Naive thymus-derived CD4-positive, alpha-beta T cell (primary cell): ENCODE measurements around the gene CEP44. TPM values are rescaled to one million over a fixed set of nuclear protein-coding genes. Genes with fewer than 3 reads are reported as not detected.

ENCODE experiments used
- ATAC-seq: fragments of 150-1000 bp; cut with Tn5 transposase; 2 replicates; pipeline ENCODE4 v1.10.0; 2021; ENCODE audit warnings: mild to moderate bottlenecking, moderate library complexity
- CTCF ChIA-PET: fragments of 350-600 bp; sonication (Branson Sonifier 250); formaldehyde crosslinking; loops from one replicate; lab custom pipeline; 2021; ENCODE audit warnings: antibody characterized with exemption; lab: Charles Lee
- POLR2A ChIA-PET: fragments of 350-600 bp; sonication (Branson Sonifier 250); formaldehyde crosslinking; loops from one replicate; lab custom pipeline; 2021; ENCODE audit warnings: antibody characterized with exemption, inconsistent platforms; lab: Charles Lee
- DNase-seq, 9 donors: peaks; one replicate each; pipeline versions ENCODE4 v3.0.0 to v3.0.0-alpha.2; 2020 to 2022; ENCODE audit warnings: mixed read lengths in 1 of 9
- H3K27ac ChIP-seq: one replicate; pipeline ENCODE4 v1.7.0; 2013; ENCODE audit warnings: mild to moderate bottlenecking, low read depth, low read length, moderate library complexity
- H3K27me3 ChIP-seq, 2 donors: one replicate each; pipeline ENCODE4 v1.7.0; 2013; ENCODE audit warnings: low read length in 2 of 2, mild to moderate bottlenecking in 2 of 2, moderate library complexity in 2 of 2; ENCODE audit not compliant: control insufficient read depth in 2 of 2, insufficient read depth in 2 of 2
- H3K36me3 ChIP-seq, 3 experiments: 1 replicate in 2 of 3; 2 replicates in 1 of 3; pipeline ENCODE4 v1.7.0; 2013; ENCODE audit warnings: low read length in 3 of 3, mild to moderate bottlenecking in 3 of 3, moderate library complexity in 1 of 3; ENCODE audit not compliant: insufficient read depth in 3 of 3, control insufficient read depth in 2 of 3
- H3K4me1 ChIP-seq, 2 donors: one replicate each; pipeline ENCODE4 v1.7.0; 2013; ENCODE audit warnings: low read length in 2 of 2, mild to moderate bottlenecking in 2 of 2, moderate library complexity in 1 of 2; ENCODE audit not compliant: control insufficient read depth in 2 of 2, insufficient read depth in 2 of 2
- H3K4me3 ChIP-seq: 2 replicates; pipeline ENCODE4 v1.7.0; 2013; ENCODE audit warnings: mild to moderate bottlenecking, low read length
- H3K9me3 ChIP-seq, 3 experiments: 1 replicate in 2 of 3; 2 replicates in 1 of 3; pipeline ENCODE4 v1.7.0; 2013; ENCODE audit warnings: low read length in 3 of 3; ENCODE audit not compliant: control insufficient read depth in 2 of 3
- H3K27ac Mint-ChIP-seq, 9 donors: one replicate each; pipeline ENCODE4 v1.8.0; 2020 to 2022; ENCODE audit warnings: mixed read lengths in 9 of 9, mild to moderate bottlenecking in 8 of 9, moderate library complexity in 5 of 9, inconsistent platforms in 2 of 9
- H3K27me3 Mint-ChIP-seq, 5 donors: one replicate each; pipeline ENCODE4 v1.8.0; 2021 to 2022; ENCODE audit warnings: mixed read lengths in 5 of 5, mild to moderate bottlenecking in 1 of 5
- H3K36me3 Mint-ChIP-seq, 5 donors: one replicate each; pipeline ENCODE4 v1.8.0; 2020 to 2022; ENCODE audit warnings: mixed read lengths in 5 of 5, mild to moderate bottlenecking in 3 of 5, inconsistent platforms in 1 of 5
- H3K4me1 Mint-ChIP-seq, 7 donors: one replicate each; pipeline ENCODE4 v1.8.0; 2020 to 2022; ENCODE audit warnings: mixed read lengths in 7 of 7, mild to moderate bottlenecking in 3 of 7, inconsistent platforms in 1 of 7
- H3K4me3 Mint-ChIP-seq, 10 donors: one replicate each; pipeline ENCODE4 v1.8.0; 2020 to 2022; ENCODE audit warnings: mild to moderate bottlenecking in 10 of 10, mixed read lengths in 10 of 10, moderate library complexity in 6 of 10, inconsistent platforms in 2 of 10
- H3K9me3 Mint-ChIP-seq, 11 donors: one replicate each; pipeline ENCODE4 v1.8.0; 2020 to 2022; ENCODE audit warnings: mixed read lengths in 11 of 11, mild to moderate bottlenecking in 4 of 11, inconsistent platforms in 1 of 11, moderate library complexity in 1 of 11
- intact Hi-C, 2 donors: fragments of 100-400 bp; cut with micrococcal nuclease; formaldehyde crosslinking; loops; one replicate each; pipeline ENCODE4 v1.15.1; 2023
- polyA plus RNA-seq, 2 donors: library from polyadenylated mRNA; unstranded; fragments of 300-500 nt; fragmentation: Illumina TruSeq; gene quantifications; one replicate each; pipeline ENCODE4 v1.2.3, GENCODE V29; 2021
- total RNA-seq, 6 experiments: library from RNA in 5 of 6; stranded (reverse) in 5 of 6; gene quantifications; 1 replicate in 5 of 6; 2 replicates in 1 of 6; pipeline ENCODE4 v1.2.3 and lab custom pipeline; 2021 to 2026

The CEP44 gene
- total and polyA plus RNA-seq, 7 experiments from 2014 or later: 6.4 to 28.2 (median 18.0) TPM

DNA sequence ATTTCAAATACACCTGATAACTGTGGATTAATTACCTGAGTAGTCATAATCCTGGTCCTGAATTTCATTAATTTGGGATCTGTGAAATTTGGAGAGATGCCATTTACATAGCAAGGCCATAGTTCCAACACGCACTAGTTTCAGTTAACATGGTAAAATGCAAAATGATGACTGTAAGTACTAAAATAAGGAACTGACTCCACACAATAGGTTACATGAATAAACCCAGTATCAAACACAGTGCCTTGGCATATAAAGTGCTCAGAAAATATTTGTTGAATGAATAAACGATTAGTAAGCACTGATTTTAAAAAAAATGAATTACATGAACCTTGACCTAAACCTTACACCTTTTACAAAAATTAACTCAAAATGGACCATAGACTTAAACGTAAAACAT is 9.3 kb upstream of the CEP44 start:
- ATAC-seq (no peak), DNase-seq (no peak)
- ChIA-PET POLR2A (no interaction called here), CTCF (no interaction called here)
- intact Hi-C loops: no loop called here
- Histone ChIP-seq H3K4me1 (peaks cover 3 to 5% of the 10 kb centered on the region in 2 donors), H3K27me3 (no peaks in the 10 kb centered on the region), H3K36me3 (no peaks in the 10 kb centered on the region), H3K4me3 (no peak overlapping the region), H3K9me3 (peaks cover 0 to under 1% (median 0%) of the 10 kb centered on the region in 3 experiments), H3K27ac (no peak overlapping the region)
- no peaks in the 10 kb centered on the region for H3K27me3 Mint-ChIP-seq
- peaks cover 13 to 75% (median 67%) of the 10 kb centered on the region in 7 donors for H3K4me1 Mint-ChIP-seq
- H3K27ac Mint-ChIP-seq: no peak overlapping the region
- H3K4me3 Mint-ChIP-seq: no peak overlapping the region
- peaks cover 0 to 3% (median 0%) of the 10 kb centered on the region in 11 donors for H3K9me3 Mint-ChIP-seq
- peaks cover 0 to 36% (median 10%) of the 10 kb centered on the region in 5 donors for H3K36me3 Mint-ChIP-seq

DNA sequence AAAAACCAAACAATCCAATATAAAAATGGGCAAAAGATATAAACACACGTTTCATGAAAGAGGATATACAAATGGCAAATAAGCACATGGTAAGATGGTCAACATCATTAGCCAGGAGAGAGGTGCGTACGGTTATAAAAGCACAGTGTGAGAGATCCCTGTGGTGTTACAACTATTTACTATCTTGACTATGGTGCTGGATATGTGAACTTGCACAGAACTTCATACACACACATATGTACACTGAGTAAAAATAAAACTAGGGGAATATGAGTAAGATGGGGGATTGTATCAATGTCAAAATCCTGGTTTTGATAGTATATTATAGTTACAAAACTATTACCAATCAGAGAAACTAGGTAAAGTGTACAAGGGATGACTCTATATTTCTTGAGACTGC is 8.6 kb upstream of the CEP44 start:
- ATAC-seq: no peak
- Histone ChIP-seq H3K9me3 (peaks cover 0 to 4% (median 0%) of the 10 kb centered on the region in 3 experiments), H3K27ac (no peak overlapping the region), H3K4me3 (no peak overlapping the region), H3K4me1 (peaks cover 3 to 8% of the 10 kb centered on the region in 2 donors), H3K36me3 (no peaks in the 10 kb centered on the region), H3K27me3 (no peaks in the 10 kb centered on the region)
- Mint-ChIP-seq H3K27me3 (no peaks in the 10 kb centered on the region), H3K9me3 (peaks cover 0 to 6% (median 0%) of the 10 kb centered on the region in 11 donors), H3K4me1 (peaks cover 19 to 81% (median 74%) of the 10 kb centered on the region in 7 donors), H3K4me3 (no peak overlapping the region), H3K36me3 (peaks cover 0 to 43% (median 14%) of the 10 kb centered on the region in 5 donors), H3K27ac (no peak overlapping the region)
- intact Hi-C loops: no loop called here
- ChIA-PET CTCF (no interaction called here), POLR2A (no interaction called here)
- no peak for DNase-seq

GRCh38 chr4:174277433-174277832 is 6.3 kb upstream of the CEP44 start:
- H3K9me3 ChIP-seq: peaks cover 0 to 4% (median 0%) of the 10 kb centered on the region in 3 experiments
- no peak overlapping the region for H3K4me3 ChIP-seq
- H3K4me1 ChIP-seq: peaks cover 15 to 16% of the 10 kb centered on the region in 2 donors
- intact Hi-C loops: no loop called here
- H3K36me3 Mint-ChIP-seq: peaks cover 0 to 41% (median 17%) of the 10 kb centered on the region in 5 donors
- H3K27ac Mint-ChIP-seq: peak overlapping the region in 2 of 9 donors; percentile 25 to 37
- peaks cover 40 to 89% (median 82%) of the 10 kb centered on the region in 7 donors for H3K4me1 Mint-ChIP-seq
- DNase-seq (no peak), ATAC-seq (no peak)
- H3K27me3 ChIP-seq: no peaks in the 10 kb centered on the region
- no peaks in the 10 kb centered on the region for H3K27me3 Mint-ChIP-seq
- no peak overlapping the region for H3K27ac ChIP-seq
- ChIA-PET POLR2A (interaction anchor here (0.6 kb wide), 1 partner anchor 1255 kb away, joined by 3 read pairs; no protein-coding TSS in a partner anchor), CTCF (no interaction called here)
- no peaks in the 10 kb centered on the region for H3K36me3 ChIP-seq
- H3K4me3 Mint-ChIP-seq: peak overlapping the region in 2 of 10 donors; percentile 5 to 91
- peaks cover 0 to 6% (median 0%) of the 10 kb centered on the region in 11 donors for H3K9me3 Mint-ChIP-seq

DNA sequence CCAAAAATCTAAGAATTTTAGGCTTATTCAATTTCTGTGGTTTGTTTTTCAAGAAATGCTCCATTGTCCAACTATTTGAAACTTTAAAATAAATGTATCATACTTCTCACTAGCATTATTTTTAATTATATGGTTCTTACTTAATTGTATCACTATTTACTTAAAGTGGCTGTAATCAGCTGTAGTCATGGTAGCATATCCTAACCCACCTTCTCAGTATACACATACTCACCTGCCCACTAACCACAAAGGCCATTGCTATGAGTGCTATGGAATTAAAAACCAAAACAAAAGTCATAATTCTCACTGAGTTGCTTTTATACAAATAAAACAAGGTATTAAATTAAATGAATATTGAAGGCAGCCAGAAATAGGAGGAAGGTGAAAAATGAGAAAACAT is 5.2 kb upstream of the CEP44 start:
- DNase-seq: no peak
- peaks cover 39 to 88% (median 78%) of the 10 kb centered on the region in 7 donors for H3K4me1 Mint-ChIP-seq
- H3K27me3 ChIP-seq: no peaks in the 10 kb centered on the region
- no peak overlapping the region for H3K27ac Mint-ChIP-seq
- peaks cover 0 to 6% (median 0%) of the 10 kb centered on the region in 11 donors for H3K9me3 Mint-ChIP-seq
- CTCF ChIA-PET: interaction anchor here (1.4 kb wide), 1 partner anchor 12 kb away, joined by 3 read pairs; no protein-coding TSS in a partner anchor
- H3K27ac ChIP-seq: no peak overlapping the region
- intact Hi-C loops: no loop called here
- peak overlapping the region in 3 of 10 donors; percentile 19 to 91 (median 53) for H3K4me3 Mint-ChIP-seq
- H3K36me3 ChIP-seq: peaks cover 0 to 4% (median 0%) of the 10 kb centered on the region in 3 experiments
- H3K36me3 Mint-ChIP-seq: peaks cover 0 to 32% (median 17%) of the 10 kb centered on the region in 5 donors
- ATAC-seq: no peak
- peaks cover 0 to 4% (median 0%) of the 10 kb centered on the region in 3 experiments for H3K9me3 ChIP-seq
- H3K27me3 Mint-ChIP-seq: no peaks in the 10 kb centered on the region
- POLR2A ChIA-PET: no interaction called here
- no peak overlapping the region for H3K4me3 ChIP-seq
- peaks cover 17 to 18% of the 10 kb centered on the region in 2 donors for H3K4me1 ChIP-seq

DNA sequence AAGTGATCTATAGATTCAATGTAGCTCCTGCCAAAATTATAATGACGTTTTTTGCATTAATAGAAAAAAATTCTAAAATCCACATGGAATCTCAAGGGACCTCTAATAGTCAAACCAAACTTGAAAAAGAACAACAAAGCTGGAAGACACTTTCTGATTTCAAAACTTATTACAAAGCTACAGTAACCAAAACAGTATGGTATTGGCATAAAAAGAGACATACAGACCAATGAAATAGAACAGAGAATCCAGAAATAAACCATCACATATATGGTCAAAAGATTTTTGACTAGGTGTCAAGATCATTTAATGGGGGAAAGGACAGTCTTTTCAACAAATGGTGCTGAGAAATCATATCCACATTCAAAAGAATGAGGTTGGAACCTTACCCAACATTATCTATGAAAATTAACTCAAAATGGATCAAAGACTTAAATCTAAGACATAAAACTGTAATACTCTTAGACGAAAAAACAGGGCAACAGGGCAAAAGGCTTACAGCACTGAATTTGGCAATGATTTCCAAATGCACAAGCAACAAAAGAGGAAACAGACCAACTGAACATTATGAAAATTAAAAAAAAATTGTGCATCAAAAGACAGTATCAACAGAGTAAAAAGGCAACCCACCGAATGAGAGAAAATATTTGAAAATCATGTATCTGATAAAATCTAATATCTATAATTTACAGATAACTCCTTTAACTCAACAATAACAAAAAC is 4.1 kb upstream of the CEP44 start:
- H3K4me1 Mint-ChIP-seq: peaks cover 39 to 84% (median 77%) of the 10 kb centered on the region in 7 donors
- Histone ChIP-seq H3K27ac (no peak overlapping the region), H3K27me3 (no peaks in the 10 kb centered on the region), H3K9me3 (peaks cover 0 to 4% (median 0%) of the 10 kb centered on the region in 3 experiments), H3K36me3 (peaks cover 0 to 11% (median 0%) of the 10 kb centered on the region in 3 experiments), H3K4me1 (peaks cover 20 to 21% of the 10 kb centered on the region in 2 donors), H3K4me3 (no peak overlapping the region)
- peaks cover 0 to 6% (median 0%) of the 10 kb centered on the region in 11 donors for H3K9me3 Mint-ChIP-seq
- peak overlapping the region in 6 of 10 donors; percentile 7 to 91 (median 40) for H3K4me3 Mint-ChIP-seq
- intact Hi-C loops: loop anchor here in 1 of 2 donors (5.0 to 10.0 kb wide), 4 partner anchors 57 to 1918 kb away; partner anchors contain the start of gene SPATA4
- H3K36me3 Mint-ChIP-seq: peaks cover 0 to 24% (median 17%) of the 10 kb centered on the region in 5 donors
- ChIA-PET CTCF (interaction anchor here (1.4 kb wide), 1 partner anchor 13 kb away, joined by 3 read pairs; no protein-coding TSS in a partner anchor), POLR2A (no interaction called here)
- ATAC-seq: no peak
- no peak for DNase-seq
- no peak overlapping the region for H3K27ac Mint-ChIP-seq
- H3K27me3 Mint-ChIP-seq: no peaks in the 10 kb centered on the region

DNA sequence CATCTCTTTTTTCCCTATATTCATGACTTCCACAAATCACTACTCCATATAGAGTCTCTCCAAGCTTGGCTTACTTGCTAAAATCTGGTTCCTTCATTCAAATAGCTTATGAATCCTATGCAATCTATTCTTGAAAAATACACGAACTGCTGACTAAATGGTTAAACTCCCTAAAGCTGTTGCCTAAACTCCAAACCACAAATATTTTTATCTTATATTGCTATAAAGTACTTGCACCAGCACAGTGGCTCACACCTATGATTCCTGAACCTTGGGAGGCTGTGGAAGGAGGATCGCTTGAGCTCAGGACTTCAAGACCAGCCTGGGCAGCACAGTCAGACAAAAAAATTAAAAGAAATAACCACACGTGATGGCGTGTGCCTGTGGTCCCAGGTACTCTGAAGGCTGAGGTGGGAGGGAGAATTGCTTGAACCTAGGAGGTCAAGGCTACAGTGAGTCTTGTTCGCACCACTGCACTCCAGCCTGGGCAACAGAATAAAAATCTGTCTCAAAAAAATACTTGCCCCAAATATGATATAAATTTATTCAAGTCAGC is 2.5 kb upstream of the CEP44 start:
- ChIA-PET POLR2A (no interaction called here), CTCF (no interaction called here)
- peak overlapping the region in 1 of 9 donors; percentile 100 for H3K27ac Mint-ChIP-seq
- Histone ChIP-seq H3K36me3 (peaks cover 0 to 11% (median 0%) of the 10 kb centered on the region in 3 experiments), H3K4me1 (peaks cover 25 to 32% of the 10 kb centered on the region in 2 donors), H3K27me3 (no peaks in the 10 kb centered on the region), H3K9me3 (peaks cover 0 to 4% (median 0%) of the 10 kb centered on the region in 3 experiments), H3K27ac (no peak overlapping the region), H3K4me3 (no peak overlapping the region)
- H3K4me1 Mint-ChIP-seq: peaks cover 39 to 90% (median 81%) of the 10 kb centered on the region in 7 donors
- no peak for DNase-seq
- no peak for ATAC-seq
- H3K36me3 Mint-ChIP-seq: peaks cover 0 to 19% (median 17%) of the 10 kb centered on the region in 5 donors
- peaks cover 0 to 6% (median 0%) of the 10 kb centered on the region in 11 donors for H3K9me3 Mint-ChIP-seq
- peak overlapping the region in 7 of 10 donors; percentile 5 to 100 (median 49) for H3K4me3 Mint-ChIP-seq
- intact Hi-C loops: loop anchor here in 1 of 2 donors (5.0 to 10.0 kb wide), 4 partner anchors 59 to 1916 kb away; partner anchors contain the start of gene SPATA4
- H3K27me3 Mint-ChIP-seq: no peaks in the 10 kb centered on the region
